Astrocyte (in vitro differentiated cells and primary cell): ENCODE results near the gene MBOAT7.
"Not testable (repeated sequence)": the region's sequence is repeated elsewhere in the genome, so short reads cannot be mapped to it uniquely, and the experiment has no call there.

Source experiments
- EZH2 ChIP-seq: IDR thresholded peaks from 2 replicates; pipeline ENCODE4 v1.6.1; 2012; ENCODE audit warnings: mild to moderate bottlenecking, low read length, inconsistent platforms; ENCODE audit not compliant: insufficient read depth
- TF ChIP-seq, protein P1 (sequence below): IDR thresholded peaks from 2 replicates; pipeline ENCODE4 v1.5.1; 2011; ENCODE audit warnings: low read depth, mild to moderate bottlenecking, inconsistent platforms, low read length, moderate library complexity; ENCODE audit not compliant: insufficient read depth

DNA sequence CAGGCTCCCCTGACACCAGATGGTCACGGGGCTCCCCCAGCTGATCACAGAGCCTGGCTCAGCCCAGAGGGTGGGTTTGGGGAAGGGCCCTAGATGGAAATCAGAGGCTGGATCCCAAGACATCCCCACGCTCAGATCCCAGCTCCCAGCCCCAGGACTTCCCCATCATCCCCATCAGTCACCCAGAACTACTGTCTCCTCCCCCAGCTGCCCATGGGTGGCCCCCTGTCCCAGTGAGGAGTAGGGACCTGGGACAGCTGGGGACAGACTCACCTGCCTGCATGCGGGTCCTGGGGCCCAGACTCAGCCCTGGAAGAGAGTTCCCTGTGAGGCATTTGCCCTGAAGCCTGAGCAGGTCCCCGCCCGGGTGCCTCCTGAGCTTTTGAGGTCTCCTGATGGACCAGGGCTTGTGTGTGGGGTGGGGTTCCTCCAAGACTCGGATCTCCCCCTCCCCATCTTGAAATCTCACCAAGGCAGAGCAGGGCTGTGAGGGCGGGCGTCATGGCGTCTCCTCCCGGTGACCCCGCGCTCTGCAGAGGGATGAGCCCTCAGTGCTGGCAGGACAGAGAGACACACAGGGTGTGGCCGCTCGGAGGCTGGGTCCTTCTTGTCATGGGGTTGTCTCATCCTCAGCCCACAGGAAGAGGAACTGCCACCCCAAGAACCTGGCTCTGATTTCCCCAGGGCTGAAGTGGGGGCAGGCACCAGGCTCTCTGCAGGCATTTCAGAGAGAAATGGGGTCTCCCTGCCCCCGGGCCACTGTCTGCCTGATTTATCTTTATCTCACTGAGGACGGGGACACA is 33.3 kb upstream of the MBOAT7 start, which contains the start of gene LILRB3:
- not testable (repeated sequence) for TF ChIP-seq EZH2
- TF ChIP-seq, protein P1, sequence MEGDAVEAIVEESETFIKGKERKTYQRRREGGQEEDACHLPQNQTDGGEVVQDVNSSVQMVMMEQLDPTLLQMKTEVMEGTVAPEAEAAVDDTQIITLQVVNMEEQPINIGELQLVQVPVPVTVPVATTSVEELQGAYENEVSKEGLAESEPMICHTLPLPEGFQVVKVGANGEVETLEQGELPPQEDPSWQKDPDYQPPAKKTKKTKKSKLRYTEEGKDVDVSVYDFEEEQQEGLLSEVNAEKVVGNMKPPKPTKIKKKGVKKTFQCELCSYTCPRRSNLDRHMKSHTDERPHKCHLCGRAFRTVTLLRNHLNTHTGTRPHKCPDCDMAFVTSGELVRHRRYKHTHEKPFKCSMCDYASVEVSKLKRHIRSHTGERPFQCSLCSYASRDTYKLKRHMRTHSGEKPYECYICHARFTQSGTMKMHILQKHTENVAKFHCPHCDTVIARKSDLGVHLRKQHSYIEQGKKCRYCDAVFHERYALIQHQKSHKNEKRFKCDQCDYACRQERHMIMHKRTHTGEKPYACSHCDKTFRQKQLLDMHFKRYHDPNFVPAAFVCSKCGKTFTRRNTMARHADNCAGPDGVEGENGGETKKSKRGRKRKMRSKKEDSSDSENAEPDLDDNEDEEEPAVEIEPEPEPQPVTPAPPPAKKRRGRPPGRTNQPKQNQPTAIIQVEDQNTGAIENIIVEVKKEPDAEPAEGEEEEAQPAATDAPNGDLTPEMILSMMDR, result not testable (repeated sequence)
